ENCODE results near the gene PSMD7.

The PSMD7 gene

GRCh38 chr16:74296432-74297144 lies at the start of gene PSMD7:
TSS of gene PSMD7 (plus strand) at chr16:74296814. CDS start at chr16:74296915, 101 bp downstream.
- DNase-seq, result peak; percentile 86 to 88

DNA sequence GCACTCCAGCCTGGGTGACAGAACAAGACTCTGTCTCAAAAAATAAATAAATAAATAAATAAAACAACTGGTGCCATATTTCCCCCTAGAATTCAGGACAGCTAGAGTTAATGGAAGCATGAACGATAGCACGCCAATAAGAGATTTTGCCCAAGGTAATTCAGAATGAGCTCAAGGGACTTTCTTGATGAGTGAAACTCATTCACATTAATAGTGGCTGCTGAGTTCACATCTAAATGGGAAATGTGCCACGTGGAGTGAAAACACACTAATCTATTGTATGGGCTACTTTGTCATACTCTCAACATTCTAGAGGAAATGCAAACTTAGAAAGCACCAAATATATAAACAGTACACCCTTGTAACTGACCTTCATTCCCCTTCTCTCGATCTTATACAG lies 47.4 kb upstream of the PSMD7 start:
- DNase-seq, result no peak

DNA sequence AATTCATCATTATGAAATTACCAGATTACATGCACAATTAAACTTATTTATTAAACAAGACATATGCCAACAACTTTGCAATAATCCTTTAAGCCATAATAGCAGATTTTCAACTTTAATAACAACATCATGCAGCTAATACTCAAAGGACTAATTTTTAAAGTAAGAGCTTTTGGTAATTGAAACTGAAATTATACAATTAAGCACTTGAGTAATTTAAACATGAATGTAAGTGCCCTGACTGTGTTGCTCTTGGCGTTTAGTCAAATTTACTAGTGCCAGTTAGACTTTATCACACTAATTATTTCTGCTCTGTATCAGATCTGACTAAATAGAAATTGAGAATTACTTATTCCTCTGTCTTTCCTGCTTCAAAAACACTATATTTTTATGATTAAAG lies 46.8 kb upstream of the PSMD7 start:
- DNase-seq, result no peak

DNA sequence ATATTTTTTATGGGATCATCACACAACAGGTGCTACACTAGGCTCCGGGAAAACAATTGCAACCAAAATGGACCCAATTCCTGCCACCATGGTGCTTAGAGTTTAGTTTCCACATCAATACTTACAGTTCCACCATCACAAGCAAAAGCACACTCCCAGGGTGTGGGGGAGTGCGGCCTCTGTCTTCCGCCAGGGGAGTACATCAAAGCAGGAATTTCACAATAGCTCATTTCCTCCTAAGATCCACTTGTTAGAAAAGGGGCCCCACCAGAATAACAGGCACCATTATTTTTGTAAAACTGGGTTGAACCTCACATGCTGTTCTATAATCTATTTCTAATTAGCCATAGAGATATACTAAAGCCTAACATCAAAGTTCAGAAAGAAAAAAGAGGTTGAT lies 44.3 kb upstream of the PSMD7 start:
- DNase-seq, result no peak

DNA sequence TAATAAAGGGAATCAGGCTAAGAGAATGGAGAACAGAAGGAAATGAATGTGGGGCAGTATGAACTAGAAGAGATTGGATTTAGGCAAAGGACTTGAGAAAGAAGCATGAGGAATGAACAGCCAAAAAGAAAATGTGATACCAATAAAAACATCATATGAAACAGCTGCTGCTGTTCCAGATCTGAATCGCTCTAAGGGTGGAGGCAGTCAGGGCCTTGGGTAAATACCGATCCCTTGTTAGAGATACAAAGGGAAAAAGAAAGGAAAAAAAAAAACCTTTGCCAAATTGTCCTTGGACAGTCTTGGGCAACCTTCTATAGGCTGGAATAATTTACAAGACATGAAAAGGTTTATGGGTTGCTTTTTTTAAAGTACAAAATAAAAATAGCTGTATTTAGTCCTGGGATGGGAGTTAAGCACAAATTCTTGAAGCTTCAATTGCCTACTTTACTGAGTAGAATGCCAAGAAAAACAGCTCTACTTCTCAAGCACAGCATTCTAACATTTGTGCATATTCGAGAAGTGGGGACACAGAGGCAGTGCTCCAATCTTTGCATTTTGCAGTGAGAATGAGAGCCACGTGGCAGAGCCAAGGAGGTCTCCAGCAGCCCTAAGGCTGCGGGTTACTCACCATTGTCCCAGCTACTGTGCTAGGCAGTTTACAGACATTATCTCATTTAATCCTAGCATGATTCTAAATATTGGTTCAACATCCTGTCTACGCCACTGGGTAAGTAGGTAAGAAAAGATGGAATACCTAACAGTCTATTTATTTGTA lies 43.3 kb upstream of the PSMD7 start:
- DNase-seq, result no peak

DNA sequence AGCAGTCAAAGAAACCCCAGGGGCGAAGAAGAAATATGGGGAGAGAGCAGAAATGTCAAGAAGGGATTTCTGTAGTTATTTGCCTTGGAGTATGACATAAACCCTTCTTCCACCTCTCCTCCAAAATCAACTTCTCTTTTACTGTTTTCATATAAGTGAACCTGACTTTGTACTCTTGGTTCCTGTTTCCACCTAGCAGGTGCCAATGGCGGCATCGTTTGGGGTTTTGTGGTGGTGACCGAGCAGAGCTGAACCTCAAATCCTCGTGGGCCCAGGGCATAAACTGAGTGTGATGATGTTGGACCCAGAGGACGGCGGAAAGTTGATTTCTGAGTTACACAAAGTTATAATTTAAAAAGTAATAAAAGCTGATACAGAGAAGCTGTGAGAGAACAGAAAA lies 39.6 kb upstream of the PSMD7 start:
- no peak for DNase-seq

- no peak for DNase-seq
Observed at GRCh38 chr16:74261068-74261467, 35.5 kb upstream of the PSMD7 start.

GRCh38 chr16:74264811-74265210 lies 31.8 kb upstream of the PSMD7 start:
- DNase-seq, result no peak

DNA sequence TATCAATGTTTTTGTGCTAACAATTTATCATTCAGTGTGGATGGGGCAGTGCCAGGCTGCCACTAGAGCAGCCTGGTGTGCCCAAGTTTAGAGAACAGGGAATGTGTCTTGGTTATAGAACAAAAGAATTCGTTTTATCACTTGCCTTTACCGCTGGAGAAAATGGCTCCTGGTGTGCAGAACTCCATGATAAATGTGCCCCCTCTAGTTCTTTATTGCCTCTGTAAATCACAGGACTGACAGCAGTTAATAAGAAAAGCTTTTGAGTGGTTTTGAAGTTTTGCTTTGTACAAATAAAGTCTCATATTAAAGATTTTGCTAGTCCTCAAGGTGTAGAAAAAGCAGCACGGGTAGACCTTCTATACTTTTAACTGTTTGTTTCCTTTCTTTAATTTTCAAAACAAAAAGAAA lies 28.2 kb upstream of the PSMD7 start:
- DNase-seq, result no peak

GRCh38 chr16:74271872-74272271 lies 24.7 kb upstream of the PSMD7 start:
- no peak for DNase-seq

DNA sequence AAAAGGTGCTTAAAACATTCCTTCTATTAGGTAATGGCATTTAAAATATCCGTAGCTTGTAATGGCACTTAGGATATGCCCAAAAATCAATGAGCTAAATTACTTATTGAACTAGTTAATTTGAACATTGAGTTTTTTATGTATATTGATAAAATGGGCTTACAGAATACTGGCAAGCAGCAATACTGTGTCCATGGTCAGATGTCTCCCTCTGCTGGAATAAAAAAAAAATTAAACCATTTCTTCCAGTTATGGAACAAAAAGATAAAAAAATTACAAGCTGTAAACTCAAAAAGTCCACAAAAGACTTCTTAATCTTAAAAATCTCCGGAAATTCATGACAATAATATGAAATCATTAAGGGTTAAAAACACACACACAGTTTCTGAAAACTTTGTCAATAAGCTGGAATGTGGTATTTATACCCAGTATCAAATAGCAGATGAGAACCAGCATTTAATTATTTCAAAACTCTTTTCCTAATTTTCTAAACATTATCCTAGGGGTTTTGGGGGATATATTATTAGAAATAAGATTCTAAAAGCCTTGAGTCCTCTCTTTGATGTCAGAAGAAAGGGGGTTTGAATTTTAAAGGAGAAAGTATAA lies 21.5 kb upstream of the PSMD7 start:
- peak in 1 of 2 experiments; percentile 55 for DNase-seq

DNA sequence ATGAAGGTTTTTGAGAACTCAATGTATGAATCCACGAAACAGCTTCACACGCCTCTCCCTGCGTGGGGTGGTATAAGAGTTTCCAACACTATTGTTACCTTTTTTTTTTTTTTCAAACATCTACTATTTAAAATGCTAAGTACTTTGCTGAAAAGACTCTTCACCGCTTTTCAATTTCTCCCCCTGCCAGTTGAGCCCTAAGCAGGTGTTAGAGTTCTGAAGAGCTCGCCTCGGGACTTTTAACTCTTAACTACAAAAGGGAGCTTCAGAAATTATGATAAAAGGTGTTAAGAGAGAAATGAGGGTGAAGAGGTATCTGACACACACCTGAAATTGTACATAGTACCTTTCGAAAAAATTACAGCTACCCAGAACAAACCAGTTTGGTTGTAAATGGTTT lies 20.9 kb upstream of the PSMD7 start:
- DNase-seq, result no peak

DNA sequence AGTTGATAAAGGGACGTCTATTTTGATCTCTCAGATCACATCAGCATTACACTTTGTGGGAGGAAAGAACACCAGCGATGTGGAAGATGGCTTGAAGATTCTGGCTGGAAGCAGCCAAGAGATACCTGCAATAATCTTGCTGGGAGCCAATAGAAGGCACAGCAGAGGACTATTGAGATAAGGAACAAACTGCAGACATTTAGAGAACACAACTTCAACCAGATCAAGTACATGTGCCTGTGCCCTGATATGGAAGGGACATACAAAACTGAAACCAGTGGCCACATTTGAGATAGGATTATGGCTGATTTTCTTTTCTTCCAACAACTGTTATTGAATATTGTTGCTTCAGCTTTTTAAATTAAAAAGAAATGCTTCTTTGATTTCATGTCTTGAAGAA lies 18.6 kb upstream of the PSMD7 start:
- DNase-seq, result no peak

DNA sequence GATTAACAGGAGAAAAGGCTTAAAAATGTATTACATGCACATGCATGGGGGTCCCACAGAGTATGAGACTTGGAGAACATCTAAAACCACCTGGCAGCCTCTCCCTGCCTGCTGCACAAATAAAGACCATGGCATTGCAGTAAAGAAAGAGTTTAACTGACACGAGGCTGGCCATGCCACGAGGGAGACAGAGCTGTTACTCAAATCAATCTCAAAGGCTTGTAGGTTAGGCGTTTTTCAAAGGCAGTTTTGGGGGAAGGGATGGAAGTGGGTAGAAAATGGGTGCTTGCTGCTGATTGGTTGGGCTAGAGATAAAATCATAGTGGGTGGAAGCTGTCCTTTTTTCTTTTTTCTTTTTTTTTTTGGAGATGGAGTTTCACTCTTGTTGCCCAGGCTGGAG lies 17.3 kb upstream of the PSMD7 start:
- no peak for DNase-seq

GRCh38 chr16:74279805-74280204 lies 16.8 kb upstream of the PSMD7 start:
- no peak for DNase-seq

GRCh38 chr16:74280448-74280847 lies 16.2 kb upstream of the PSMD7 start:
- no peak for DNase-seq

GRCh38 chr16:74281300-74281699 lies 15.3 kb upstream of the PSMD7 start:
- no peak for DNase-seq

GRCh38 chr16:74283716-74284115 lies 12.9 kb upstream of the PSMD7 start:
- no peak for DNase-seq

- no peak for DNase-seq
Observed at GRCh38 chr16:74288065-74288464, 8.5 kb upstream of the PSMD7 start.

- DNase-seq, result no peak
Observed at GRCh38 chr16:74290356-74290755, 6.3 kb upstream of the PSMD7 start.

- no peak for DNase-seq
Observed at GRCh38 chr16:74291176-74291575, 5.4 kb upstream of the PSMD7 start.

DNA sequence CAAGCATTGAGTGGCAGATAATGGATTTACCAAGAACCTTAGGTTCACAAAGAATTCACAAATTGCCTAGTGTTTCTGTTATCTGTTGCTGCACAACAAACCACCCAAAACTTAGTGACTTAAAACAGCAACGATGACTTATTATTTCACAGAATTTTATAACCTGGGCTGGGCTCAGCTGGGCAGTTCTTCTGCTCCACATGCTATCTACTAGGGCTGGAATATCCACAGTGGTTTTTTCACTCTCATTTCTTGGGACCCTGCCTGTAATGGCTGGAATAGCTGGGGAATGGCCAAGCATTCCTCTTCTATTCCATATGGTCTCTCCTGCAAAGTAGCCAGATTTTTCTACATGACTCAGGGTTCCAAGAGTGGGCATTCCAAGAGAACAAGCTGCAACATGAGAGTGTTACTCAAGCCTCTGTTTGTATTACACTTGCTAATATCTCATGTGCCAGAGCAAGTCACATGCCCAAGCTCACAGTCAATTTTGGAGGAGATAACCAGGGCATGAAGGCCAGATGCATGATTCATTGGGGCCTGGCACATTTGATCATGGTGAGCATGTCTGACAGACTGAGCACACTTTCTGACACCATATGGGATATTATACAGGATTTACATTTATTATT lies 4.9 kb upstream of the PSMD7 start:
- peak in 1 of 2 experiments; percentile 31 for DNase-seq

GRCh38 chr16:74296104-74296431 lies 546 bp upstream of the PSMD7 start:
- no peak for DNase-seq

- no peak for DNase-seq
Observed at GRCh38 chr16:74297145-74297665, 591 bp downstream of the PSMD7 start.
